AG10803 (cell line): ENCODE results near the gene GPR155.
"Not testable (repeated sequence)": the region's sequence is repeated elsewhere in the genome, so short reads cannot be mapped to it uniquely, and the experiment has no call there.

Experiments used
- DNase-seq: peaks from one replicate; pipeline ENCODE4 v3.0.0; 2010; ENCODE audit warnings: low read depth
- H3K4me3 ChIP-seq: 2 replicates; pipeline ENCODE4 v1.5.1; 2011; ENCODE audit warnings: mild to moderate bottlenecking, low read length, control low read depth
- TF ChIP-seq, protein P1 (sequence below): conservative IDR thresholded peaks from 2 replicates; pipeline ENCODE4 v1.5.1; 2011; ENCODE audit warnings: mild to moderate bottlenecking, low read length, control low read depth, inconsistent platforms

The GPR155 gene

GRCh38 chr2:174438146-174438886 is 48.5 kb downstream of the GPR155 start:
- no peak overlapping the region for H3K4me3 ChIP-seq
- DNase-seq: no peak

GRCh38 chr2:174436351-174436750 is 50.5 kb downstream of the GPR155 start:
- H3K4me3 ChIP-seq: no peak overlapping the region
- DNase-seq: no peak
- TF ChIP-seq, protein P1, sequence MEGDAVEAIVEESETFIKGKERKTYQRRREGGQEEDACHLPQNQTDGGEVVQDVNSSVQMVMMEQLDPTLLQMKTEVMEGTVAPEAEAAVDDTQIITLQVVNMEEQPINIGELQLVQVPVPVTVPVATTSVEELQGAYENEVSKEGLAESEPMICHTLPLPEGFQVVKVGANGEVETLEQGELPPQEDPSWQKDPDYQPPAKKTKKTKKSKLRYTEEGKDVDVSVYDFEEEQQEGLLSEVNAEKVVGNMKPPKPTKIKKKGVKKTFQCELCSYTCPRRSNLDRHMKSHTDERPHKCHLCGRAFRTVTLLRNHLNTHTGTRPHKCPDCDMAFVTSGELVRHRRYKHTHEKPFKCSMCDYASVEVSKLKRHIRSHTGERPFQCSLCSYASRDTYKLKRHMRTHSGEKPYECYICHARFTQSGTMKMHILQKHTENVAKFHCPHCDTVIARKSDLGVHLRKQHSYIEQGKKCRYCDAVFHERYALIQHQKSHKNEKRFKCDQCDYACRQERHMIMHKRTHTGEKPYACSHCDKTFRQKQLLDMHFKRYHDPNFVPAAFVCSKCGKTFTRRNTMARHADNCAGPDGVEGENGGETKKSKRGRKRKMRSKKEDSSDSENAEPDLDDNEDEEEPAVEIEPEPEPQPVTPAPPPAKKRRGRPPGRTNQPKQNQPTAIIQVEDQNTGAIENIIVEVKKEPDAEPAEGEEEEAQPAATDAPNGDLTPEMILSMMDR: no peak

More at GRCh38 chr2:174438146-174438886, 48.5 kb downstream of the GPR155 start:
- TF ChIP-seq, protein P1: no peak

DNA sequence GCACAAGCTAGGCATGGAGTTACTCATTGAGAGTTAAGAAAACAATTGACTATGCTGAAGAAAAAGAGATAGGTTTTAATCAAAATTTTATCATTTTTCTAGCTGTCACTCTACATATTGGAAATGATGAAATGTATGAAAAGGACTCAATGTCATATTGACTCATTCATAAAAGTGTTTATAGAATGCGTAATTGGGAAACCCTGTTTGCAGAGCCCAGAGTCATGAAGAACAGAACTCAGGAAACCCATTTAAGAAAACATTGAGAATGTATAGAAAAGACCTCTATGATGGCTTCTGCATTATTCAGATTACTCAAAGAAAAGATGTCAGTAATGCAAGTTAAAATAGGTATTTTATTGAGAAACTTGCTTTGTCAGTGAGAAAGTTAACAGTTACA is 54.9 kb downstream of the GPR155 start:
- H3K4me3 ChIP-seq: no peak overlapping the region
- TF ChIP-seq, protein P1: no peak
- DNase-seq: no peak

- no peak overlapping the region for H3K4me3 ChIP-seq
- TF ChIP-seq, protein P1: no peak
- DNase-seq: no peak
Measured at GRCh38 chr2:174430066-174430465, 56.8 kb downstream of the GPR155 start.

GRCh38 chr2:174428214-174428613 is 58.6 kb downstream of the GPR155 start:
- no peak for DNase-seq
- H3K4me3 ChIP-seq: no peak overlapping the region
- TF ChIP-seq, protein P1: no peak

DNA sequence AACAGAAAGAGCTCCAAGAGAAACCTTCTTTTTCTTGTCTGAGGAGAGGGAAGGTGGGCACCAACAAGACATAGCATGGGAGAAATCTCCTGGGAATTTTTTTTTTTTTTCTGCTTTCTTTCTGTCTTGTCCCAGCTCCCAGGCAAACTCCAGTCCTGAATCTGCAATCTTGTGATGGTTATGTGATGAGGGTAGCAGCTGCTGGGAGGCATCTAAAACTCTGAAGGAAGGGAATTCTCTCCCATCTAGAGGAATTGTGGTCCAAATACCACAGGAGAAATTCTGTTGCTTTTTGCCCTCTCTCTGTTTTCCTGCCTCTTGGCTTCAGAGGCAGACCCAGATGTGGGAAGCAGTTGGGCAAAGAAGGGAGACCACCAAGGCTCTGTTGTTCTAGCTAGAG is 74.6 kb downstream of the GPR155 start:
- H3K4me3 ChIP-seq: no peak overlapping the region
- TF ChIP-seq, protein P1: no peak
- DNase-seq: no peak

DNA sequence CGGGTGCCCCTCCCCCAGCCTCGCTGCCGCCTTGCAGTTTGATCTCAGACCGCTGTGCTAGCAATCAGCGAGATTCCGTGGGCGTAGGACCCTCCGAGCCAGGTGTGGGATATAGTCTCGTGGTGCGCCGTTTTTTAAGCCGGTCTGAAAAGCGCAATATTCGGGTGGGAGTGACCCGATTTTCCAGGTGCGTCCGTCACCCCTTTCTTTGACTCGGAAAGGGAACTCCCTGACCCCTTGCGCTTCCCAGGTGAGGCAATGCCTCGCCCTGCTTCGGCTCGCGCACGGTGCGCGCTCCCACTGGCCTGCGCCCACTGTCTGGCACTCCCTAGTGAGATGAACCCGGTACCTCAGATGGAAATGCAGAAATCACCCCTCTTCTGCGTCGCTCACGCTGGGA is 76.8 kb downstream of the GPR155 start:
- not testable (repeated sequence) for DNase-seq, H3K4me3 ChIP-seq
